HG03432 (cell line): ENCODE data around the gene SLC16A1.
A peak's percentile ranks its signal among the peaks of the same experiment; 100 is the strongest.
"Not testable (repeated sequence)": the region's sequence is repeated elsewhere in the genome, so short reads cannot be mapped to it uniquely, and the experiment has no call there.

Experiments
- ATAC-seq: cut with Tn5 transposase; IDR thresholded peaks from one replicate; pipeline ENCODE4 v1.9.1; 2021; ENCODE audit warnings: mild to moderate bottlenecking, moderate library complexity; ENCODE audit not compliant: unreplicated experiment

Gene SLC16A1

GRCh38 chr1:112955773-112956543 lies at the start of gene SLC16A1:
Gene SLC16A1 (minus strand): TSS chr1:112956196. CDS start chr1:112929308, 26,888 bp downstream.
- peak; percentile 74 for ATAC-seq

- ATAC-seq: no peak
Measured at GRCh38 chr1:113003751-113004690, 48.0 kb upstream of the SLC16A1 start.

GRCh38 chr1:113002297-113002696 lies 46.3 kb upstream of the SLC16A1 start:
- no peak for ATAC-seq

GRCh38 chr1:112998592-112999235 lies 42.7 kb upstream of the SLC16A1 start:
- no peak for ATAC-seq

- no peak for ATAC-seq
Measured at GRCh38 chr1:112997781-112998180, 41.8 kb upstream of the SLC16A1 start.

GRCh38 chr1:112995890-112996289 lies 39.9 kb upstream of the SLC16A1 start:
- no peak for ATAC-seq

GRCh38 chr1:112995021-112995420 lies 39.0 kb upstream of the SLC16A1 start:
- ATAC-seq: not testable (repeated sequence)

GRCh38 chr1:112992780-112993179 lies 36.8 kb upstream of the SLC16A1 start:
- no peak for ATAC-seq

GRCh38 chr1:112991402-112992120 lies 35.6 kb upstream of the SLC16A1 start:
- ATAC-seq: no peak

- no peak for ATAC-seq
Measured at GRCh38 chr1:112990271-112990670, 34.3 kb upstream of the SLC16A1 start.

- no peak for ATAC-seq
Measured at GRCh38 chr1:112988367-112988766, 32.4 kb upstream of the SLC16A1 start.

GRCh38 chr1:112985123-112985522 lies 29.1 kb upstream of the SLC16A1 start:
- ATAC-seq: peak; percentile 73

- no peak for ATAC-seq
Measured at GRCh38 chr1:112983537-112984131, 27.6 kb upstream of the SLC16A1 start.

GRCh38 chr1:112982853-112983536 lies 27.0 kb upstream of the SLC16A1 start:
- ATAC-seq: no peak

- no peak for ATAC-seq
Measured at GRCh38 chr1:112982328-112982727, 26.3 kb upstream of the SLC16A1 start.

- not testable (repeated sequence) for ATAC-seq
Measured at GRCh38 chr1:112981834-112982233, 25.8 kb upstream of the SLC16A1 start.

GRCh38 chr1:112981426-112981825 lies 25.4 kb upstream of the SLC16A1 start:
- no peak for ATAC-seq

- no peak for ATAC-seq
Measured at GRCh38 chr1:112975336-112975735, 19.3 kb upstream of the SLC16A1 start.

GRCh38 chr1:112974646-112975045 lies 18.6 kb upstream of the SLC16A1 start:
- ATAC-seq: no peak

- no peak for ATAC-seq
Measured at GRCh38 chr1:112973788-112974187, 17.8 kb upstream of the SLC16A1 start.
